ENCODE data around the gene ZNF618. TPM values are rescaled to one million over a fixed set of nuclear protein-coding genes. Genes with fewer than 3 reads are reported as not detected.

ZNF618 gene
- total and polyA plus RNA-seq, 2 experiments from 2014 or later, result 12.1 to 22.1 TPM

GRCh38 chr9:114031948-114032840 is 156.1 kb downstream of the ZNF618 start:
- no peaks in the 10 kb centered on the region for H3K9me2 ChIP-seq (ENCODE audit: insufficient read depth)
- no peaks in the 10 kb centered on the region for H3K4me1 ChIP-seq (ENCODE audit: insufficient read depth)
- DNase-seq (ENCODE audit: low spot score) (no peak), ATAC-seq (no peak)
- H3K4me1 Mint-ChIP-seq, result no peaks in the 10 kb centered on the region
- no peaks in the 10 kb centered on the region for H3K27me3 ChIP-seq (ENCODE audit: insufficient read depth)
- peaks cover 8% of the 10 kb centered on the region for H3K27me3 Mint-ChIP-seq (ENCODE audit: insufficient read depth, low read depth, poor library complexity)
- peaks cover 34% of the 10 kb centered on the region for H3K36me3 Mint-ChIP-seq (ENCODE audit: low read depth)
- H3K27ac Mint-ChIP-seq, result no peak overlapping the region
- H3K79me2 ChIP-seq (replicated peaks; ENCODE audit: insufficient read depth), result no peaks in the 10 kb centered on the region
- H3K36me3 ChIP-seq (ENCODE audit: insufficient read depth), result no peaks in the 10 kb centered on the region; the same call in 1 of the 2 replicates
- H2AFZ ChIP-seq, result no peak overlapping the region
- no peak overlapping the region for H3K4me2 ChIP-seq
- TF ChIP-seq EZH2 (IDR thresholded peaks at IDR 0.05; ENCODE audit: low read depth, unreplicated experiment) (no peak), NANOG (IDR thresholded peaks at IDR 0.05; ENCODE audit: borderline replicate concordance) (no peak), ZNF331 (CRISPR knock-in tag; IDR thresholded peaks at IDR 0.05; ENCODE audit: low read depth) (no peak), JUNB (IDR thresholded peaks at IDR 0.05; ENCODE audit: unreplicated experiment) (no peak), STAT1 (IDR thresholded peaks at IDR 0.05; ENCODE audit: unreplicated experiment) (no peak), EZH2phosphoT487 (IDR thresholded peaks at IDR 0.05; ENCODE audit: unreplicated experiment) (no peak), REST (IDR thresholded peaks at IDR 0.05; ENCODE audit: unreplicated experiment) (no peak), ZNF114 (CRISPR knock-in tag; IDR thresholded peaks at IDR 0.05) (no peak), ETS1 (IDR thresholded peaks at IDR 0.05) (no peak), CREB1 (CRISPR knock-in tag; IDR thresholded peaks at IDR 0.05; ENCODE audit: low read depth) (no peak), CTCF (conservative IDR thresholded peaks at IDR 0.05; ENCODE audit: low read depth in 2 of 2) (no peak), POLR2AphosphoS5 (IDR thresholded peaks at IDR 0.05; ENCODE audit: low read depth) (no peak), ZNF462 (CRISPR knock-in tag; IDR thresholded peaks at IDR 0.05) (no peak)
- H3K4me3 ChIP-seq, result no peak overlapping the region
- H3K9me3 Mint-ChIP-seq, result no peaks in the 10 kb centered on the region; the same call in 2 of the 3 replicates
- H3K27ac ChIP-seq (ENCODE audit: low read depth), result no peak overlapping the region
- no peaks in the 10 kb centered on the region for H3F3A ChIP-seq (replicated peaks; ENCODE audit: low read depth)
- no peak overlapping the region for H3K4me3 Mint-ChIP-seq
- no peaks in the 10 kb centered on the region for H4K20me1 ChIP-seq (replicated peaks; ENCODE audit: insufficient read depth)
